ENCODE results near the gene CTF1.

The CTF1 gene

DNA sequence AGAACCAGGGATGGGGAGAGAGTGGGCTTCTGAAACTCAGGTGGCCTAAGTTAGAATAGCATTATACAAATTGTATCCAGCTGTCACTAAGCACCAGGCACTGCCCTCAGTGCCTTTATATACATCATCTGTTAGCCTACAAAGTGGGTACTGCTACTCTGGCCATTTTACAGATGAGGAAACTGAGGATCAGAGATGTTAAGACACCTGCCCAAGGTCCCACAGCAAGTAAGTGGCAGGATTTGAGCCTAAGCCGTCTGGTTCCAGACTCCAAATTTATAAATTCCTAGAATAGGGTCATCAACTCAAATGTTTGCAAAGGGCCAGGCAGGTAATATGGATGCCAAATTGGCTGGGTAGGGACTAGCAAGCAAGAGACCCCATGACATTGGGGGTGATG lies 54.8 kb downstream of the CTF1 start:
- TF ChIP-seq Cebpa-rat (IDR thresholded peaks at IDR 0.05), result no peak
- Histone ChIP-seq H3K9ac (0 out of 2 replicates have a peak overlapping the region, but pooled peaks have one; percentile 97), H3K9me3 (no peaks in the 10 kb centered on the region), H3K27me3 (no peaks in the 10 kb centered on the region), H3K4me2 (peak overlapping the region; percentile 93), H3K4me1 (peaks cover 44% of the 10 kb centered on the region), H3K4me3 (peak overlapping the region; percentile 96; the same call in 1 of the 2 replicates), H4K20me1 (peaks cover 53% of the 10 kb centered on the region), H3K27ac (peak overlapping the region; percentile 98), H3K36me3 (peaks cover 57% of the 10 kb centered on the region)

GRCh38 chr16:30951750-30952149 lies 55.3 kb downstream of the CTF1 start:
- H4K20me1 ChIP-seq, result peaks cover 48% of the 10 kb centered on the region
- H3K9me3 ChIP-seq, result no peaks in the 10 kb centered on the region
- no peak overlapping the region for H3K9ac ChIP-seq
- peak overlapping the region; percentile 6; the same call in 1 of the 2 replicates for H3K27ac ChIP-seq
- H3K4me3 ChIP-seq, result no peak overlapping the region
- TF ChIP-seq Cebpa-rat (IDR thresholded peaks at IDR 0.05), result no peak
- H3K36me3 ChIP-seq, result peaks cover 55% of the 10 kb centered on the region
- H3K27me3 ChIP-seq, result no peaks in the 10 kb centered on the region
- peak overlapping the region; percentile 93; the same call in 1 of the 2 replicates for H3K4me2 ChIP-seq
- H3K4me1 ChIP-seq, result peaks cover 50% of the 10 kb centered on the region

- no peak for TF ChIP-seq Cebpa-rat (IDR thresholded peaks at IDR 0.05)
- H3K27ac ChIP-seq, result peak overlapping the region; percentile 54
- peaks cover 45% of the 10 kb centered on the region for H4K20me1 ChIP-seq
- no peaks in the 10 kb centered on the region for H3K9me3 ChIP-seq
- H3K4me1 ChIP-seq, result peaks cover 46% of the 10 kb centered on the region
- no peak overlapping the region for H3K9ac ChIP-seq
- no peaks in the 10 kb centered on the region for H3K27me3 ChIP-seq
- H3K4me3 ChIP-seq, result no peak overlapping the region
- H3K36me3 ChIP-seq, result peaks cover 43% of the 10 kb centered on the region
- H3K4me2 ChIP-seq, result peak overlapping the region; percentile 39
Observed at GRCh38 chr16:30953111-30953510, 56.7 kb downstream of the CTF1 start.

All from BLaER1 (cell line).